HepG2 (cell line): ENCODE data around the gene CAPN10. TPM values are rescaled to one million over a fixed set of nuclear protein-coding genes. Genes with fewer than 3 reads are reported as not detected.
A peak's percentile ranks its signal among the peaks of the same experiment; 100 is the strongest.

Experiments
- DR1 ChIP-seq: sonication (generic); formaldehyde crosslinking; IDR thresholded peaks from 2 replicates; pipeline ENCODE4 v1.8.0; 2021; ENCODE audit warnings: mild to moderate bottlenecking, missing genetic modification reagents, inconsistent platforms
- NPAS2 ChIP-seq: sonication (generic); formaldehyde crosslinking; IDR thresholded peaks from 2 replicates; pipeline ENCODE4 v1.8.0; 2022; ENCODE audit warnings: mild to moderate bottlenecking, missing genetic modification reagents, borderline replicate concordance
- SATB2 ChIP-seq: sonication (generic); formaldehyde crosslinking; IDR thresholded peaks from 2 replicates; pipeline ENCODE4 v1.5.0; 2020; ENCODE audit warnings: missing genetic modification reagents
- SMAD3 ChIP-seq: sonication (generic); formaldehyde crosslinking; IDR thresholded peaks from 2 replicates; pipeline ENCODE4 v1.4.0; 2020; ENCODE audit warnings: missing genetic modification reagents
- SP4 ChIP-seq: sonication (generic); formaldehyde crosslinking; IDR thresholded peaks from 2 replicates; pipeline ENCODE4 v1.8.1; 2023; ENCODE audit warnings: mild to moderate bottlenecking, missing genetic modification reagents
- ZNF891 ChIP-seq: sonication (generic); formaldehyde crosslinking; IDR thresholded peaks from 2 replicates; pipeline ENCODE4 v1.5.0; 2020; ENCODE audit warnings: mild to moderate bottlenecking, missing genetic modification reagents
- polyA plus RNA-seq, 8 experiments: library from polyadenylated mRNA; depleted of rRNA in 3 of 8; stranded (reverse) in 7 of 8; unstranded in 1 of 8; fragments of >200 nt; fragmentation: Illumina TruSeq in 4 of 8; extraction: Trizol in 4 of 8; gene quantifications; 2 replicates each; pipeline versions ENCODE4 v1.2.1 to v1.2.3, GENCODE V29; 2011 to 2016; ENCODE audit warnings: low read depth in 4 of 8, missing spikeins in 1 of 8, mixed read lengths in 1 of 8; ENCODE audit not compliant: insufficient read depth in 1 of 8
- total RNA-seq, 5 experiments: library from RNA; depleted of rRNA; stranded (reverse); fragments of >200 nt; fragmentation: Illumina TruSeq; extraction: Trizol; gene quantifications; 2 replicates each; pipeline ENCODE4 v1.2.3, GENCODE V29; 2016; ENCODE audit warnings: low read depth in 1 of 5
- TF ChIP-seq, protein P1 (sequence below): IDR thresholded peaks from 2 replicates; pipeline ENCODE4 v1.6.1; 2016; ENCODE audit warnings: missing compliant biosample characterization, missing genetic modification reagents, borderline replicate concordance
- TF ChIP-seq, protein P2 (sequence below): sonication (generic); formaldehyde crosslinking; IDR thresholded peaks from 2 replicates; pipeline ENCODE4 v1.5.0; 2020; ENCODE audit warnings: missing genetic modification reagents, mild to moderate bottlenecking, borderline replicate concordance
- TF ChIP-seq, protein P3 (sequence below): sonication (generic); formaldehyde crosslinking; IDR thresholded peaks from 2 replicates; pipeline ENCODE4 v1.9.0; 2022; ENCODE audit warnings: low read depth, missing genetic modification reagents
- TF ChIP-seq, protein P4 (sequence below): sonication (generic); formaldehyde crosslinking; IDR thresholded peaks from 2 replicates; pipeline ENCODE4 v1.5.0; 2020; ENCODE audit warnings: mild to moderate bottlenecking, missing genetic modification reagents
- TF ChIP-seq, protein P5 (sequence below): sonication (generic); formaldehyde crosslinking; IDR thresholded peaks from 2 replicates; pipeline ENCODE4 v1.9.0; 2021; ENCODE audit warnings: missing genetic modification reagents, borderline replicate concordance
- TF ChIP-seq, protein P6 (sequence below): sonication (generic); formaldehyde crosslinking; IDR thresholded peaks from 2 replicates; pipeline ENCODE4 v1.5.0; 2020; ENCODE audit warnings: missing genetic modification reagents, mild to moderate bottlenecking, borderline replicate concordance
- TF ChIP-seq, protein P7 (sequence below): sonication (generic); formaldehyde crosslinking; IDR thresholded peaks from 2 replicates; pipeline ENCODE4 v1.4.0; 2020; ENCODE audit warnings: mild to moderate bottlenecking, missing genetic modification reagents, borderline replicate concordance

The CAPN10 gene
- total and polyA plus RNA-seq, 2 of the 13 experiments (the other 11 are each of a cell fraction or from before 2014, with no cell fraction given): 27.6 to 32.4 TPM

DNA sequence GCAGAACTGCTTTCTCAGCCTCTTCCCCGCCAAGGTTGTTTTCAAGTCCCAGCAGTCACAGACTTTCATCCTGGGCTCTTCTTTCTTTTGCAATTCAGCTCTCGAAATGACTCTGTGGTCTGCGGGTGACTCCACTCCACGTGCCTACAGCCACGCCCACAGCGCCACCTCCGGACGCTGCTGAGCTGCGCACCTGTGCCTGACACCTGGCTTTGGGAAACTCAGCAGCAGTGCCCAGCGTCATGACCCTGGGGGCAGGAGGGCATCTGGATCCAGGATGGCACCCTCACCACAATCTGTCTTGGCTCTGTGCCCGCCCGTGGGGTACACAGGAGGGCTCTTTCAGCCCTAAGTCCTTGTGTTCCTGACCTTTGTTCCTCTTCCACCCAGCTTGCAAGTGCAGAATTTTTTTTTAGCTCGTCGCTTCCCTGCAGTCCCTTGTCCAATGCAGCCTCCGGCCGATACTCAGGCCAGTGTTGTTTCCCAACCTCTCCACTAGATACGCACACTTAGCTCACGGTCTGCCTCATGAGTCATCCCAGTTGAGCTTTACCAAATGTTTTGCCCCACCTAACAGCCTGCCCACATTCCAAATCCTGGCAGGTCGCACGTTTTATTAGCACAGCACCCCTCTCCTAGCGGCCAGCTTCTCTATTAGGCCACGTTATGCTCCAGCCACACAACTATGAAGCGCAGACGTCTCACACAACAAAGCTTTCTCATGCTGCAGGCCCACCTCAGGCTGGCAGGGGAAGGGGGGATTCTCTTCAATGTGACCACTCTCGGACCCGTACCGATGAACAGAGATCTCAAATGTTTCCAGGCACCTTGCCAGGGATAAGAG lies 6.5 kb upstream of the CAPN10 start (continued):
- TF ChIP-seq, protein P1, sequence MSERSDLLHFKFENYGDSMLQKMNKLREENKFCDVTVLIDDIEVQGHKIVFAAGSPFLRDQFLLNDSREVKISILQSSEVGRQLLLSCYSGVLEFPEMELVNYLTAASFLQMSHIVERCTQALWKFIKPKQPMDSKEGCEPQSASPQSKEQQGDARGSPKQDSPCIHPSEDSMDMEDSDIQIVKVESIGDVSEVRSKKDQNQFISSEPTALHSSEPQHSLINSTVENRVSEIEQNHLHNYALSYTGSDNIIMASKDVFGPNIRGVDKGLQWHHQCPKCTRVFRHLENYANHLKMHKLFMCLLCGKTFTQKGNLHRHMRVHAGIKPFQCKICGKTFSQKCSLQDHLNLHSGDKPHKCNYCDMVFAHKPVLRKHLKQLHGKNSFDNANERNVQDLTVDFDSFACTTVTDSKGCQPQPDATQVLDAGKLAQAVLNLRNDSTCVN (CRISPR knock-in tag): no peak; the same call in 1 of the 2 replicates
- TF ChIP-seq, protein P2, sequence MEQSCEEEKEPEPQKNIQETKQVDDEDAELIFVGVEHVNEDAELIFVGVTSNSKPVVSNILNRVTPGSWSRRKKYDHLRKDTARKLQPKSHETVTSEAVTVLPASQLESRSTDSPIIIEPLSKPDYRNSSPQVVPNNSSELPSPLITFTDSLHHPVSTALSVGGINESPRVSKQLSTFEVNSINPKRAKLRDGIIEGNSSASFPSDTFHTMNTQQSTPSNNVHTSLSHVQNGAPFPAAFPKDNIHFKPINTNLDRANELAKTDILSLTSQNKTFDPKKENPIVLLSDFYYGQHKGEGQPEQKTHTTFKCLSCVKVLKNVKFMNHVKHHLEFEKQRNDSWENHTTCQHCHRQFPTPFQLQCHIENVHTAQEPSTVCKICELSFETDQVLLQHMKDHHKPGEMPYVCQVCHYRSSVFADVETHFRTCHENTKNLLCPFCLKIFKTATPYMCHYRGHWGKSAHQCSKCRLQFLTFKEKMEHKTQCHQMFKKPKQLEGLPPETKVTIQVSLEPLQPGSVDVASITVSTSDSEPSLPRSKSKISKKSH (CRISPR knock-in tag): peak; percentile 80; the same call in 1 of the 2 replicates
- TF ChIP-seq, protein P3, sequence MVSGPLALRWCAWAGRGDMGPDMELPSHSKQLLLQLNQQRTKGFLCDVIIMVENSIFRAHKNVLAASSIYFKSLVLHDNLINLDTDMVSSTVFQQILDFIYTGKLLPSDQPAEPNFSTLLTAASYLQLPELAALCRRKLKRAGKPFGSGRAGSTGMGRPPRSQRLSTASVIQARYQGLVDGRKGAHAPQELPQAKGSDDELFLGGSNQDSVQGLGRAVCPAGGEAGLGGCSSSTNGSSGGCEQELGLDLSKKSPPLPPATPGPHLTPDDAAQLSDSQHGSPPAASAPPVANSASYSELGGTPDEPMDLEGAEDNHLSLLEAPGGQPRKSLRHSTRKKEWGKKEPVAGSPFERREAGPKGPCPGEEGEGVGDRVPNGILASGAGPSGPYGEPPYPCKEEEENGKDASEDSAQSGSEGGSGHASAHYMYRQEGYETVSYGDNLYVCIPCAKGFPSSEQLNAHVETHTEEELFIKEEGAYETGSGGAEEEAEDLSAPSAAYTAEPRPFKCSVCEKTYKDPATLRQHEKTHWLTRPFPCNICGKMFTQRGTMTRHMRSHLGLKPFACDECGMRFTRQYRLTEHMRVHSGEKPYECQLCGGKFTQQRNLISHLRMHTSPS (CRISPR knock-in tag): peak; percentile 99
- TF ChIP-seq, protein P4, sequence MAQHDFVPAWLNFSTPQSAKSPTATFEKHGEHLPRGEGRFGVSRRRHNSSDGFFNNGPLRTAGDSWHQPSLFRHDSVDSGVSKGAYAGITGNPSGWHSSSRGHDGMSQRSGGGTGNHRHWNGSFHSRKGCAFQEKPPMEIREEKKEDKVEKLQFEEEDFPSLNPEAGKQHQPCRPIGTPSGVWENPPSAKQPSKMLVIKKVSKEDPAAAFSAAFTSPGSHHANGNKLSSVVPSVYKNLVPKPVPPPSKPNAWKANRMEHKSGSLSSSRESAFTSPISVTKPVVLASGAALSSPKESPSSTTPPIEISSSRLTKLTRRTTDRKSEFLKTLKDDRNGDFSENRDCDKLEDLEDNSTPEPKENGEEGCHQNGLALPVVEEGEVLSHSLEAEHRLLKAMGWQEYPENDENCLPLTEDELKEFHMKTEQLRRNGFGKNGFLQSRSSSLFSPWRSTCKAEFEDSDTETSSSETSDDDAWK: no peak
- no peak for TF ChIP-seq SP4 (CRISPR knock-in tag)
- TF ChIP-seq, protein P5, sequence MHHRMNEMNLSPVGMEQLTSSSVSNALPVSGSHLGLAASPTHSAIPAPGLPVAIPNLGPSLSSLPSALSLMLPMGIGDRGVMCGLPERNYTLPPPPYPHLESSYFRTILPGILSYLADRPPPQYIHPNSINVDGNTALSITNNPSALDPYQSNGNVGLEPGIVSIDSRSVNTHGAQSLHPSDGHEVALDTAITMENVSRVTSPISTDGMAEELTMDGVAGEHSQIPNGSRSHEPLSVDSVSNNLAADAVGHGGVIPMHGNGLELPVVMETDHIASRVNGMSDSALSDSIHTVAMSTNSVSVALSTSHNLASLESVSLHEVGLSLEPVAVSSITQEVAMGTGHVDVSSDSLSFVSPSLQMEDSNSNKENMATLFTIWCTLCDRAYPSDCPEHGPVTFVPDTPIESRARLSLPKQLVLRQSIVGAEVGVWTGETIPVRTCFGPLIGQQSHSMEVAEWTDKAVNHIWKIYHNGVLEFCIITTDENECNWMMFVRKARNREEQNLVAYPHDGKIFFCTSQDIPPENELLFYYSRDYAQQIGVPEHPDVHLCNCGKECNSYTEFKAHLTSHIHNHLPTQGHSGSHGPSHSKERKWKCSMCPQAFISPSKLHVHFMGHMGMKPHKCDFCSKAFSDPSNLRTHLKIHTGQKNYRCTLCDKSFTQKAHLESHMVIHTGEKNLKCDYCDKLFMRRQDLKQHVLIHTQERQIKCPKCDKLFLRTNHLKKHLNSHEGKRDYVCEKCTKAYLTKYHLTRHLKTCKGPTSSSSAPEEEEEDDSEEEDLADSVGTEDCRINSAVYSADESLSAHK (CRISPR knock-in tag): no peak
- peak; percentile 70; the same call in 1 of the 2 replicates for TF ChIP-seq ZNF891 (CRISPR knock-in tag)
- TF ChIP-seq, protein P6, sequence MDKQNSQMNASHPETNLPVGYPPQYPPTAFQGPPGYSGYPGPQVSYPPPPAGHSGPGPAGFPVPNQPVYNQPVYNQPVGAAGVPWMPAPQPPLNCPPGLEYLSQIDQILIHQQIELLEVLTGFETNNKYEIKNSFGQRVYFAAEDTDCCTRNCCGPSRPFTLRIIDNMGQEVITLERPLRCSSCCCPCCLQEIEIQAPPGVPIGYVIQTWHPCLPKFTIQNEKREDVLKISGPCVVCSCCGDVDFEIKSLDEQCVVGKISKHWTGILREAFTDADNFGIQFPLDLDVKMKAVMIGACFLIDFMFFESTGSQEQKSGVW (CRISPR knock-in tag): no peak
- no peak for TF ChIP-seq NPAS2 (CRISPR knock-in tag)
- TF ChIP-seq, protein P7, sequence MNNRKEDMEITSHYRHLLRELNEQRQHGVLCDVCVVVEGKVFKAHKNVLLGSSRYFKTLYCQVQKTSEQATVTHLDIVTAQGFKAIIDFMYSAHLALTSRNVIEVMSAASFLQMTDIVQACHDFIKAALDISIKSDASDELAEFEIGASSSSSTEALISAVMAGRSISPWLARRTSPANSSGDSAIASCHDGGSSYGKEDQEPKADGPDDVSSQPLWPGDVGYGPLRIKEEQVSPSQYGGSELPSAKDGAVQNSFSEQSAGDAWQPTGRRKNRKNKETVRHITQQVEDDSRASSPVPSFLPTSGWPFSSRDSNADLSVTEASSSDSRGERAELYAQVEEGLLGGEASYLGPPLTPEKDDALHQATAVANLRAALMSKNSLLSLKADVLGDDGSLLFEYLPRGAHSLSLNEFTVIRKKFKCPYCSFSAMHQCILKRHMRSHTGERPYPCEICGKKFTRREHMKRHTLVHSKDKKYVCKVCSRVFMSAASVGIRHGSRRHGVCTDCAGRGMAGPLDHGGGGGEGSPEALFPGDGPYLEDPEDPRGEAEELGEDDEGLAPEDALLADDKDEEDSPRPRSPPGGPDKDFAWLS (CRISPR knock-in tag): no peak
- TF ChIP-seq DR1 (CRISPR knock-in tag): no peak; the same call in 1 of the 2 replicates
- no peak; the same call in none of the 2 replicates for TF ChIP-seq SMAD3 (CRISPR knock-in tag)
- no peak for TF ChIP-seq SATB2 (CRISPR knock-in tag)
